CD14-positive monocyte (primary cell): ENCODE data around the gene CDKAL1. TPM values are rescaled to one million over a fixed set of nuclear protein-coding genes. Genes with fewer than 3 reads are reported as not detected.

Experiments
- DNase-seq, 3 donors: peaks; one replicate each; pipeline ENCODE4 v3.0.0-alpha.2; 2011 to 2022
- H2AFZ ChIP-seq: 2 replicates; pipeline ENCODE4 v1.6.0; 2012; ENCODE audit warnings: mild to moderate bottlenecking, low read depth, low read length, inconsistent platforms; ENCODE audit not compliant: insufficient read depth, poor library complexity, severe bottlenecking
- H3K27ac ChIP-seq, 2 donors: 1 replicate in 1 of 2; 2 replicates in 1 of 2; pipeline ENCODE4 v1.5.1; 2012 to 2013; ENCODE audit warnings: low read length in 2 of 2, control low read depth in 1 of 2, inconsistent platforms in 1 of 2, low read depth in 1 of 2, mild to moderate bottlenecking in 1 of 2
- H3K27me3 ChIP-seq, 2 donors: one replicate each; pipeline versions ENCODE4 v1.6.0 to v1.6.1; 2011 to 2013; ENCODE audit warnings: low read length in 2 of 2; ENCODE audit not compliant: control insufficient read depth in 2 of 2, insufficient read depth in 2 of 2
- H3K36me3 ChIP-seq, 2 donors: replicated peaks in 1 of 2; 1 replicate in 1 of 2; 2 replicates in 1 of 2; pipeline versions ENCODE4 v1.5.1 to v1.6.1; 2012 to 2013; ENCODE audit warnings: low read length in 2 of 2, control low read depth in 1 of 2, inconsistent platforms in 1 of 2, mild to moderate bottlenecking in 1 of 2; ENCODE audit not compliant: insufficient read depth in 2 of 2, control insufficient read depth in 1 of 2
- H3K4me1 ChIP-seq, 2 donors: 1 replicate in 1 of 2; 2 replicates in 1 of 2; pipeline versions ENCODE4 v1.5.1 to v1.6.1; 2012 to 2013; ENCODE audit warnings: low read length in 2 of 2, control low read depth in 1 of 2, inconsistent platforms in 1 of 2, mild to moderate bottlenecking in 1 of 2, moderate library complexity in 1 of 2; ENCODE audit not compliant: insufficient read depth in 2 of 2, control insufficient read depth in 1 of 2
- H3K4me2 ChIP-seq: replicated peaks from 2 replicates; pipeline ENCODE3; 2012; ENCODE audit warnings: low read length, moderate library complexity, mild to moderate bottlenecking; ENCODE audit not compliant: poor library complexity, severe bottlenecking; ENCODE audit errors: extremely low read depth
- H3K4me3 ChIP-seq, 3 experiments: fragments of 200-600 bp in 1 of 3; sonication (generic) in 1 of 3; replicated peaks in 1 of 3; 1 replicate in 2 of 3; 2 replicates in 1 of 3; pipeline ENCODE4 v1.5.1; 2011 to 2013; ENCODE audit warnings: low read length in 3 of 3, mild to moderate bottlenecking in 3 of 3, control low read depth in 2 of 3, low read depth in 2 of 3, inconsistent platforms in 1 of 3, moderate library complexity in 1 of 3
- H3K79me2 ChIP-seq: 2 replicates; pipeline ENCODE4 v1.6.0; 2012; ENCODE audit warnings: mild to moderate bottlenecking, control low read depth, inconsistent platforms, low read length, moderate library complexity; ENCODE audit not compliant: insufficient read depth
- H3K9ac ChIP-seq: 2 replicates; pipeline ENCODE4 v1.6.0; 2017; ENCODE audit warnings: low read length, mild to moderate bottlenecking; ENCODE audit not compliant: insufficient read depth, poor library complexity, severe bottlenecking
- H3K9me3 ChIP-seq, 2 donors: replicated peaks in 1 of 2; 1 replicate in 1 of 2; 2 replicates in 1 of 2; pipeline versions ENCODE4 v1.5.1 to v1.6.1; 2012 to 2013; ENCODE audit warnings: low read length in 2 of 2, control low read depth in 1 of 2; ENCODE audit not compliant: control insufficient read depth in 1 of 2, insufficient read depth in 1 of 2
- H4K20me1 ChIP-seq: 2 replicates; pipeline ENCODE4 v1.6.0; 2012; ENCODE audit warnings: mild to moderate bottlenecking, low read length, control low read depth, moderate library complexity; ENCODE audit not compliant: insufficient read depth
- H3K27ac Mint-ChIP-seq, 7 donors: one replicate each; pipeline ENCODE4 v1.8.0; 2020; ENCODE audit warnings: mild to moderate bottlenecking in 7 of 7, mixed read lengths in 7 of 7, moderate library complexity in 6 of 7, inconsistent platforms in 2 of 7
- H3K27me3 Mint-ChIP-seq, 3 donors: one replicate each; pipeline ENCODE4 v1.8.0; 2021 to 2022; ENCODE audit warnings: low read depth in 3 of 3, mild to moderate bottlenecking in 3 of 3, mixed read lengths in 3 of 3, moderate library complexity in 3 of 3, inconsistent platforms in 1 of 3
- H3K36me3 Mint-ChIP-seq, 2 donors: one replicate each; pipeline ENCODE4 v1.8.0; 2020; ENCODE audit warnings: mixed read lengths in 2 of 2, inconsistent platforms in 1 of 2, mild to moderate bottlenecking in 1 of 2
- H3K4me1 Mint-ChIP-seq: one replicate; pipeline ENCODE4 v1.8.0; 2020; ENCODE audit warnings: mild to moderate bottlenecking, mixed read lengths
- H3K4me3 Mint-ChIP-seq, 2 donors: one replicate each; pipeline ENCODE4 v1.8.0; 2020; ENCODE audit warnings: mild to moderate bottlenecking in 2 of 2, mixed read lengths in 2 of 2, moderate library complexity in 1 of 2
- H3K9me3 Mint-ChIP-seq, 7 donors: one replicate each; pipeline ENCODE4 v1.8.0; 2020 to 2022; ENCODE audit warnings: mixed read lengths in 7 of 7, mild to moderate bottlenecking in 6 of 7, moderate library complexity in 6 of 7, inconsistent platforms in 2 of 7
- WGBS: methylation state at CpG from one replicate; pipeline ENCODE4 v1.1.5; 2013; ENCODE audit warnings: missing lambda C conversion rate; ENCODE audit not compliant: insufficient coverage; 5-methylcytosine and 5-hydroxymethylcytosine counted together
- intact Hi-C, 2 donors: fragments of 100-400 bp; cut with micrococcal nuclease; formaldehyde crosslinking; loops; one replicate each; pipeline versions ENCODE4 v1.15.0 to v1.15.1; 2023
- polyA plus RNA-seq, 3 donors: library from polyadenylated mRNA; depleted of rRNA in 1 of 3; unstranded in 2 of 3; stranded (reverse) in 1 of 3; fragments of 300-500 nt in 2 of 3; fragments of >200 nt in 1 of 3; fragmentation: Illumina TruSeq in 2 of 3; gene quantifications; 1 replicate in 2 of 3; 2 replicates in 1 of 3; pipeline ENCODE4 v1.2.3, GENCODE V29; 2012 to 2021
- TF ChIP-seq, protein P1 (sequence below): fragments of 200-600 bp; IDR thresholded peaks from one replicate; pipeline ENCODE4 v1.8.0; 2022; ENCODE audit warnings: antibody characterized with exemption, mild to moderate bottlenecking

The CDKAL1 gene
- polyA plus RNA-seq, 3 donors: 3.2 to 12.4 (median 8.3) TPM

- TF ChIP-seq, protein P1, sequence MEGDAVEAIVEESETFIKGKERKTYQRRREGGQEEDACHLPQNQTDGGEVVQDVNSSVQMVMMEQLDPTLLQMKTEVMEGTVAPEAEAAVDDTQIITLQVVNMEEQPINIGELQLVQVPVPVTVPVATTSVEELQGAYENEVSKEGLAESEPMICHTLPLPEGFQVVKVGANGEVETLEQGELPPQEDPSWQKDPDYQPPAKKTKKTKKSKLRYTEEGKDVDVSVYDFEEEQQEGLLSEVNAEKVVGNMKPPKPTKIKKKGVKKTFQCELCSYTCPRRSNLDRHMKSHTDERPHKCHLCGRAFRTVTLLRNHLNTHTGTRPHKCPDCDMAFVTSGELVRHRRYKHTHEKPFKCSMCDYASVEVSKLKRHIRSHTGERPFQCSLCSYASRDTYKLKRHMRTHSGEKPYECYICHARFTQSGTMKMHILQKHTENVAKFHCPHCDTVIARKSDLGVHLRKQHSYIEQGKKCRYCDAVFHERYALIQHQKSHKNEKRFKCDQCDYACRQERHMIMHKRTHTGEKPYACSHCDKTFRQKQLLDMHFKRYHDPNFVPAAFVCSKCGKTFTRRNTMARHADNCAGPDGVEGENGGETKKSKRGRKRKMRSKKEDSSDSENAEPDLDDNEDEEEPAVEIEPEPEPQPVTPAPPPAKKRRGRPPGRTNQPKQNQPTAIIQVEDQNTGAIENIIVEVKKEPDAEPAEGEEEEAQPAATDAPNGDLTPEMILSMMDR: no peak
- H3K9me3 Mint-ChIP-seq: peaks cover 8 to 21% (median 11%) of the 10 kb centered on the region in 7 donors
- H3K36me3 ChIP-seq: peaks cover 0 to 5% of the 10 kb centered on the region in 2 donors
- peaks cover 0 to 1% (median 0%) of the 10 kb centered on the region in 3 donors for H3K27me3 Mint-ChIP-seq
- H3K27ac Mint-ChIP-seq: no peak overlapping the region
- DNase-seq: no peak
- no peaks in the 10 kb centered on the region for H3K4me1 Mint-ChIP-seq
- H3K36me3 Mint-ChIP-seq: peaks cover 3 to 20% of the 10 kb centered on the region in 2 donors
- H3K4me3 ChIP-seq: no peak overlapping the region
- peaks cover 4 to 9% of the 10 kb centered on the region in 2 donors for H3K9me3 ChIP-seq
- intact Hi-C loops: no loop called here
- H4K20me1 ChIP-seq: no peaks in the 10 kb centered on the region
- no peaks in the 10 kb centered on the region for H3K79me2 ChIP-seq
- H3K27me3 ChIP-seq: no peaks in the 10 kb centered on the region
- no peaks in the 10 kb centered on the region for H3K4me1 ChIP-seq
- H3K27ac ChIP-seq: no peak overlapping the region
- no CpG with 5 or more reads among the region's 3 CpGs for WGBS
- no peak overlapping the region for H3K4me2 ChIP-seq
- no peak overlapping the region for H2AFZ ChIP-seq
- H3K9ac ChIP-seq: no peak overlapping the region
- H3K4me3 Mint-ChIP-seq: no peak overlapping the region
These were observed 544.2 kb downstream of the CDKAL1 start for GRCh38 chr6:21078497-21078896.

GRCh38 chr6:21079468-21080048 is 545.3 kb downstream of the CDKAL1 start:
- H2AFZ ChIP-seq: no peak overlapping the region
- peaks cover 0 to 5% of the 10 kb centered on the region in 2 donors for H3K36me3 ChIP-seq
- Mint-ChIP-seq H3K36me3 (peaks cover 2 to 20% of the 10 kb centered on the region in 2 donors), H3K4me1 (no peaks in the 10 kb centered on the region), H3K9me3 (peaks cover 6 to 15% (median 11%) of the 10 kb centered on the region in 7 donors), H3K27me3 (peaks cover 0 to 1% (median 0%) of the 10 kb centered on the region in 3 donors), H3K27ac (no peak overlapping the region), H3K4me3 (no peak overlapping the region)
- TF ChIP-seq, protein P1: no peak
- no peak overlapping the region for H3K9ac ChIP-seq
- intact Hi-C loops: no loop called here
- DNase-seq: no peak
- no peak overlapping the region for H3K4me3 ChIP-seq
- WGBS: 40% methylated on average over 1 of the region's 2 CpGs
- H4K20me1 ChIP-seq: no peaks in the 10 kb centered on the region
- H3K27me3 ChIP-seq: no peaks in the 10 kb centered on the region
- no peaks in the 10 kb centered on the region for H3K79me2 ChIP-seq
- peaks cover 4 to 9% of the 10 kb centered on the region in 2 donors for H3K9me3 ChIP-seq
- H3K4me2 ChIP-seq: no peak overlapping the region
- H3K27ac ChIP-seq: no peak overlapping the region
- no peaks in the 10 kb centered on the region for H3K4me1 ChIP-seq
